Esophagus mucosa (tissue), 1 donor: ENCODE data around the gene LRSAM1. TPM values are rescaled to one million over a fixed set of nuclear protein-coding genes. Genes with fewer than 3 reads are reported as not detected.

Experiments used
- ATAC-seq: fragments of 200-7000 bp; cut with Tn5 transposase; one replicate; pipeline ENCODE4 v1.9.1; 2020
- total RNA-seq: library from RNA; stranded (reverse); gene quantifications from one replicate; pipeline ENCODE4 v1.2.4, GENCODE V29; 2023
- donor health status: DM: yes; HTN: yes; CAD: no.

LRSAM1 gene
- total RNA-seq = 13.5 TPM

DNA sequence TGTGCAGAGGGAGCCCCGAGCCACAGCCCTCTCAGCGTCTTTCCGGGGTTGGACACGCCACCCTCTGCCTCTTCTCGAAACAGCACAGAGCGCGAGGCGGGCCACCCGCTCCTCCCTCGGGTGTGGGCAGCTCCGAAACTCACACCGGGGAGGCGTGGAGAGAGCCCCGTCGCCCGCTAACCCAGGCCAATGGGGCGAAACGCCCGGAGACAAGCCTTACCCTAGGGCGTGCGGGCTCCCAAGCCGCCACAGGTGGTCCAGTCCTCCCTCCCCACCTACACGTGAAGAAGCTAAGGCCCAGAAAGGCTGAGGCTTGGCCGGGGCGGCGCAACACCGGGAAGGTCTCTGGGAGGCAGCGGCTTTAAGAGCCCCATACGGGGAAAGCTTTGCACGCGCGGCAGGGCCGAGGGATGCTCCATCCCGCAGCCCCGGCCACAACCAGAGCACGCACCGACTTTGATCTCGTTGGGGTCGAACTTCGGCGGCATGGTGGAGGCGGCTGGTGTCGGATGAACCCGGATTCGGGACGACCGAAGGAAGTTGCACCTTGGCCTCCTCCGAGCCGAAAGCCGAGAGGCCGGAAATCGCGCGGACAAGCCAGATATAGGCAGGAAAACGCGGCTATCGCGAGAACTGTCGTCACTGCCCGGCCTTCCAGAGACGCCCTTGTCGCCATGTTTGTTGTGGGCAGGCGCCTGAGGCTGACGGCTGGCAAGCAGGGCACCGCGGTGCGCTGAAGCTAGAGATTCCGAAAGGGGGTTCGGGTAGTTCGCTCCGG is at the start of gene LRSAM1, which contains the start of gene RPL12:
LRSAM1 (plus strand) TSS at position 681 of the 778 bp plus-strand sequence. CDS start 3,018 bp downstream, outside the sequence.
RPL12 (minus strand) TSS at position 577 of the 778 bp plus-strand sequence; CDS start at position 488, 89 bp downstream.
- peak; percentile 79 for ATAC-seq

- ATAC-seq = no peak
These were observed 48.8 kb upstream of the LRSAM1 start for GRCh38 chr9:127402401-127403090.

DNA sequence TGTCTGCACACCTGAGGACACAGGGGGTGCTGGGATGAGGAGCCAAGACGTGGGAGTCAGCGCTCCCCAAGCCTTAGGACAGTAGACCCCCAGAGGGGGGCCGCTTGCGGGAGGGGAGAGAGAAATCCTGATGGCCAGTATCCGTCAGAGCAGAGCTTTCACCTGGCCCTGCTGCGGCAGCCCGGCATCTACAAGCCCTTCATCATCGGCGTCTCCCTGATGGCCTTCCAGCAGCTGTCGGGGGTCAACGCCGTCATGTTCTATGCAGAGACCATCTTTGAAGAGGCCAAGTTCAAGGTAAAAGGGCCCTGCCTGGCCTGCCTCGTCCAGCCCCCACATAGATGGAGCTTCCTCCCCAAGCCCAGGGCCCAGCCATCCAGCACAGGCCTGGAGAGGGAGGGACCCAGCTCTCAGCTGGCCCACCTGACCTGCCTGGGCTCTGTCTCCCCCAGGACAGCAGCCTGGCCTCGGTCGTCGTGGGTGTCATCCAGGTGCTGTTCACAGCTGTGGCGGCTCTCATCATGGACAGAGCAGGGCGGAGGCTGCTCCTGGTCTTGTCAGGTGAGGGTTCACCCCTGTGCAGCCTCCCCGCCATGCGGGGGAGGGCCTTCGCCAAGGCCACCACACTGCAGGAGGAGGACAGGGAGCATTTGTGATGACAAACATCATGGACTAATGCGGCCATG is 47.7 kb upstream of the LRSAM1 start:
- no peak for ATAC-seq

DNA sequence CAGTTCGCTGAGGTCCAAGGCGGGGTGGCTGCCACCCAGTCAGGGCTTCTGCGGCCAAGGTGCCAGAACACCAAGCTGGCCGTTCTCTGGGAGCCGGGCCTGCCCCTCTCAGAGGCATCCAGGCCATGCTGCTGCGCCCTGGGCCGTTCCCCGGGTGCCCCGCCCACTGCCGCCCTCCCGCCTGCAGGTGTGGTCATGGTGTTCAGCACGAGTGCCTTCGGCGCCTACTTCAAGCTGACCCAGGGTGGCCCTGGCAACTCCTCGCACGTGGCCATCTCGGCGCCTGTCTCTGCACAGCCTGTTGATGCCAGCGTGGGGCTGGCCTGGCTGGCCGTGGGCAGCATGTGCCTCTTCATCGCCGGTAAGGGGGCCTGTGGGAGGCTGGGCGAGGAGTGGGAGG is 46.7 kb upstream of the LRSAM1 start:
- ATAC-seq = no peak

GRCh38 chr9:127405344-127406125 is 45.8 kb upstream of the LRSAM1 start:
- ATAC-seq = no peak

DNA sequence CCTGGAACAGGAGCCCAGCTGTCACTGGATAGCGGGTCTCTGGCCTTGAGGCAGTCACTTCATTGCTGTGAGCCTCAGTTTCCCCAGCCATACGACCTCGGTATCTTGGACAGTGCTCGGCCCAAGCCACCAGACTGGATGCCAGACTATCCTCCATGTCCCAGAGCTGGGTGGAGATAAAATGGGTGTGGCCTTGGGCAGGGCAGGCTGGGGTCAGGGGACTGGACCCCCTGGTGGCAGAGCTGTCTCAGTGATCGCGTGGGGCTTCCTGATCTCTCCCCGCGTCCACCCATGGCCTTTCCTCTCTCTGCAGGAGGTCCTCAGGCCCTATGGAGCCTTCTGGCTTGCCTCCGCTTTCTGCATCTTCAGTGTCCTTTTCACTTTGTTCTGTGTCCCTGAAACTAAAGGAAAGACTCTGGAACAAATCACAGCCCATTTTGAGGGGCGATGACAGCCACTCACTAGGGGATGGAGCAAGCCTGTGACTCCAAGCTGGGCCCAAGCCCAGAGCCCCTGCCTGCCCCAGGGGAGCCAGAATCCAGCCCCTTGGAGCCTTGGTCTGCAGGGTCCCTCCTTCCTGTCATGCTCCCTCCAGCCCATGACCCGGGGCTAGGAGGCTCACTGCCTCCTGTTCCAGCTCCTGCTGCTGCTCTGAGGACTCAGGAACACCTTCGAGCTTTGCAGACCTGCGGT is 44.4 kb upstream of the LRSAM1 start:
- no peak for ATAC-seq

DNA sequence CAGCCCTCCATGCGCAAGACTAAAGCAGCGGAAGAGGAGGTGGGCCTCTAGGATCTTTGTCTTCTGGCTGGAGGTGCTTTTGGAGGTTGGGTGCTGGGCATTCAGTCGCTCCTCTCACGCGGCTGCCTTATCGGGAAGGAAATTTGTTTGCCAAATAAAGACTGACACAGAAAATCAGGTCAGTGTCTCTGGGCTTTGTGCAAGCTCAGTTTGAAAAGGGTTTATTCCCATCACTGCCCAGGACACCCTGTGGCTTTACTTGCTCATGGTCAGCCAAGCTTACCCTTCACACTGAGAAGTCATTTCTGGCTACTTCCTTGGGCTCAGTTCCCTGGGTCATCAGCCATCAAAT is 43.8 kb upstream of the LRSAM1 start:
- ATAC-seq = no peak

GRCh38 chr9:127411122-127411521 is 40.2 kb upstream of the LRSAM1 start:
- ATAC-seq = no peak

DNA sequence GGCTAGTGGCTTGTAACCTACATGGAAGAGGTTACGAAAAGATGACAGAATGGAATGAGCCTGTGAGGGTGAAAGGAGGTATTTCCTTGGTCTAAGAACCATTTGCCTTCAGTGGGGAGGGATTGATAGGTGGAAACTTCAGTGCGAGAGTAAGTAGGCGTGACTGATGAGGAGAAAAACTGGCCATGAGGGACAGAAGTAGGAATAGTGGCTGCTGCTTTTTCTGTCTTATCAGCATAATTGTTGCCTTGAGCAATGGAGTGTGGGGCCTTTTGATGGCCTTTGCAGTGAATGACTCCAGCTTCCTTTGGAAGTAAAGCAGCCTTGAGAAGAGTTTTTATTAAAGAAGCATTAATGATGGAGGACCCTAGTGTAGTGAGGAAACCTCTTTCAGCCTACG is 36.2 kb upstream of the LRSAM1 start:
- ATAC-seq = no peak

DNA sequence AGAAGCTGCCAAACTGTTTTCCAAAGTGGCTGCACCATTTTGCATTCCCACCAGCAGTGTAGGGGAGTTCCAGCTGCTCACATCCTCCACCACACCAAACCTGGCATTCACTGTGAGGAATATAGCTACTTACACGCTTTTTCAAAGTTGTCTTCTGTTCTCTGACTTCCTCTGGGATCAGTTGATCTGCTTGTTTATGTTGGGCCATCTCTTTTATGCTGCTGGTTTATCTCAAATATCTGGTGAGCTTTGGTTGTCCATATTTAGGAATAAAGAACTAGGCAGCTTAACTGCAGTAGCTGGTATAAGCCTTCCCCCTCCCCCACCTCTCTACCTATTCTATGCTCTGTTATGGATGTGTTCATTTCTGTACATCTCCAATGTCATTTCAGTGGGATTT is 35.7 kb upstream of the LRSAM1 start:
- ATAC-seq = no peak

DNA sequence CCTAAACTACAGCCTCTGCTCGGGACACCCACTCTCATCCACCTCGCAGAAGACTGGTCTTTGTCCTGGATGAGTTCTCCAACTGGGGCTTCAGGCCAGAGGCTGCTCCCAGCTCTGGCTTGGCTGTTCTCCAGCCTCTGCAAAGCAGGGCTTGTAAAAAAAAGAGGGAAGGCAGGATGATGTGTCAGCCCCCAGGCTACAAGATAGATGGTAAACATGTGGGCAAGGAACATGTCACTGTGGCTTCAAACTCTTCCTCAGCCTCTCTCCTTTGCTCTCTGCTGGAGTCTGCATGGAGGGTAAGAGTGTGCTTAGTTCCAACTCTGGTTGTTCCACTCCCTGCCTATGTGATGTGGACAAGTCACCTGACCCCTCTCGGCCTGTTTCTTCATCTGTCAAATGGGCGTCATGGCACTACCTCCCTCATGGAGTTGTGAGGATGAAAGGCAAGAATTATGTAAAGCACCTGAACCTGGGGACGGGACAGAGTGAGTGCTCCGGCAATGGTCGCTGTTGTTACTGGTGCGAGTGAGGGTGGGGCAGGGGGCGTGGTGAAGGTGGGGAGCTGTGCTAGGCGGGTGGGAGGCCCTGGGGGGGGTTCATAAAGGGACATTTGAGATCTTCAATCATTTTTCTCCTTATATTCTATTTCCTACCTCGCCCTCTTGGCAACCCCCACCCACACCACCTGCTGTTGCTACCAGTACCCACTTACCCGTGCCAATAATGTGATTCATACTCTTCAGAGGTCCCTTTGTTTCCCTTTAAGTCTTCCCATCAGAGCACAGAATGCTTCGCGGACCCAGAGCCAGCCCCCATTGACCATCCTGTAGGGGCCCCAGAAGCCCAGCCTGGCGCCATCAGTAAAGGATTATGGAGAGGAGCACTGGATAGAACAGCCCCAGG is 33.9 kb upstream of the LRSAM1 start:
- peak; percentile 57 for ATAC-seq

- ATAC-seq = peak; percentile 78
These were observed 33.3 kb upstream of the LRSAM1 start for GRCh38 chr9:127418037-127418471.

- ATAC-seq = no peak
These were observed 32.0 kb upstream of the LRSAM1 start for GRCh38 chr9:127419348-127419747.

- ATAC-seq = no peak
These were observed 30.3 kb upstream of the LRSAM1 start for GRCh38 chr9:127421057-127421456.

GRCh38 chr9:127422133-127422782 is 29.1 kb upstream of the LRSAM1 start:
- ATAC-seq = no peak

- no peak for ATAC-seq
These were observed 28.5 kb upstream of the LRSAM1 start for GRCh38 chr9:127422787-127423186.

- no peak for ATAC-seq
These were observed 27.8 kb upstream of the LRSAM1 start for GRCh38 chr9:127423476-127423933.

GRCh38 chr9:127423934-127424675 is 27.2 kb upstream of the LRSAM1 start, which contains the start of gene ZNF79:
TSS of gene ZNF79 (plus strand) at chr9:127424382. CDS start at chr9:127424788, 406 bp downstream.
- ATAC-seq = peak; percentile 96

DNA sequence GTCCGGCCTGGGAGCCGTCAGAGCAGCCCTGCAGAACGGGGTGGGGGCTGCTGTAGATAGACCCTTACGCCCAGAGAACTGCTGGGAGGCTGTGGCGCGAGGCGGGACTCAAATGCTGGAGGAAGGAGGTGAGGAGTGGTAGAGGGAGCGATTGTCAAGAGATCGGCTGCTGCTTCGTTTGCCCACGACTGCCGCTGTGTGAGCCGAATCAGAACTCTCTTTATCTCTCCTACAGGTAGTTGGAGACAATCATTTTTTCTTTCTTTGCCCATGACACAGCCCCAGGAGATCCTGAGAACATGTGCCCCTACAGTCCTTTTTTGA is 26.7 kb upstream of the LRSAM1 start:
- no peak for ATAC-seq
